ENCODE data around the gene EPB41L1.

DNA sequence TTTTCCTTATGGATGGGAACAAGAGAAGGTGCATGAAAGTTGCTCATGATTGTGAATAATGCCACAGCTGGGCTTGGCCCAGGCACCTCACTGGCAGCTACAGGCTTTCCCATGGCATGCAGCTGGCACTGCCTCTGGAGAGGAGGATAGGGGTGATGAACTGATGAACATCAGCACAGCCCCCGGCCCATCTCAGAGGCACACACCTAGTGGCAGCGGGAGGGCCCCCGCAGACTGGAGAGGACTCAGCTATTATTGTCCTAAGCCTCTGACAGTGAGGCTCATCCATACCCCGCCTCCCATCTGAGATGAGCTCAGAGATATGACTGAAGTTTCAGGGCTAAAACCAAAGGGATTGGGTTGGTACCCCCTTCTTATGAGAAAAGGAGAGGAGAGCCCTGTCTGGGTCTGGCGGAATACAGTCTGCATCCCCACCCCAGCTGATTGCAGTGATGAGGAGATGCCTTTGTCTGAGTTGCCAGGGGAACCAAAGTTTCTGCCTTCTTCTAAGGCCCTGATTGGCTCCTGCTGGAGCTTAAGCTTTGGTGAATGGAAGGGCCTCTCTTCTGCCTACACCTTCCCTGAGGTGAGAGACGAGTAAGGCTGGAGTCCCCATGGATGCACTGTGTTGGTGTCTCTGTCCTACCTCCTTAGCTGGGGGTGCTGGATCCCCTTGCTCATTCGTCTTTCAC lies 27.6 kb upstream of the EPB41L1 start:
- no peak for TF ChIP-seq POLR2AphosphoS5 (IDR thresholded peaks at IDR 0.05; ENCODE audit: low read depth, low read length)
- no peak for TF ChIP-seq TAF1 (IDR thresholded peaks at IDR 0.05; ENCODE audit: borderline replicate concordance, insufficient read depth, low read length)
- TF ChIP-seq, protein P1, sequence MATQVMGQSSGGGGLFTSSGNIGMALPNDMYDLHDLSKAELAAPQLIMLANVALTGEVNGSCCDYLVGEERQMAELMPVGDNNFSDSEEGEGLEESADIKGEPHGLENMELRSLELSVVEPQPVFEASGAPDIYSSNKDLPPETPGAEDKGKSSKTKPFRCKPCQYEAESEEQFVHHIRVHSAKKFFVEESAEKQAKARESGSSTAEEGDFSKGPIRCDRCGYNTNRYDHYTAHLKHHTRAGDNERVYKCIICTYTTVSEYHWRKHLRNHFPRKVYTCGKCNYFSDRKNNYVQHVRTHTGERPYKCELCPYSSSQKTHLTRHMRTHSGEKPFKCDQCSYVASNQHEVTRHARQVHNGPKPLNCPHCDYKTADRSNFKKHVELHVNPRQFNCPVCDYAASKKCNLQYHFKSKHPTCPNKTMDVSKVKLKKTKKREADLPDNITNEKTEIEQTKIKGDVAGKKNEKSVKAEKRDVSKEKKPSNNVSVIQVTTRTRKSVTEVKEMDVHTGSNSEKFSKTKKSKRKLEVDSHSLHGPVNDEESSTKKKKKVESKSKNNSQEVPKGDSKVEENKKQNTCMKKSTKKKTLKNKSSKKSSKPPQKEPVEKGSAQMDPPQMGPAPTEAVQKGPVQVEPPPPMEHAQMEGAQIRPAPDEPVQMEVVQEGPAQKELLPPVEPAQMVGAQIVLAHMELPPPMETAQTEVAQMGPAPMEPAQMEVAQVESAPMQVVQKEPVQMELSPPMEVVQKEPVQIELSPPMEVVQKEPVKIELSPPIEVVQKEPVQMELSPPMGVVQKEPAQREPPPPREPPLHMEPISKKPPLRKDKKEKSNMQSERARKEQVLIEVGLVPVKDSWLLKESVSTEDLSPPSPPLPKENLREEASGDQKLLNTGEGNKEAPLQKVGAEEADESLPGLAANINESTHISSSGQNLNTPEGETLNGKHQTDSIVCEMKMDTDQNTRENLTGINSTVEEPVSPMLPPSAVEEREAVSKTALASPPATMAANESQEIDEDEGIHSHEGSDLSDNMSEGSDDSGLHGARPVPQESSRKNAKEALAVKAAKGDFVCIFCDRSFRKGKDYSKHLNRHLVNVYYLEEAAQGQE (IDR thresholded peaks at IDR 0.05; ENCODE audit: insufficient read depth in 1 of 2, low read depth in 2 of 2, low read length in 2 of 2) = no peak
- TF ChIP-seq FOXP2 (optimal IDR thresholded peaks at IDR 0.05; ENCODE audit: borderline replicate concordance, extremely low read depth, extremely low read length, insufficient read depth) = no peak
- no peak for TF ChIP-seq SIN3A (IDR thresholded peaks at IDR 0.05; ENCODE audit: borderline replicate concordance, insufficient read depth, low read length)

Data from PFSK-1 (cell line).